Naive thymus-derived CD8-positive, alpha-beta T cell (primary cell): Measurements from ENCODE around the gene FOXO3. TPM values are rescaled to one million over a fixed set of nuclear protein-coding genes. Genes with fewer than 3 reads are reported as not detected.
A peak's percentile ranks its signal among the peaks of the same experiment; 100 is the strongest.
"Not testable (repeated sequence)": the region's sequence is repeated elsewhere in the genome, so short reads cannot be mapped to it uniquely, and the experiment has no call there.

Experiments
- ATAC-seq, 2 donors: fragments of 150-1000 bp; cut with Tn5 transposase in 1 of 2; sonication (Bioruptor Pico), chemical (Tn5 transposase) in 1 of 2; 1 replicate in 1 of 2; 2 replicates in 1 of 2; pipeline ENCODE4 v1.10.0; 2021; ENCODE audit warnings: mild to moderate bottlenecking in 2 of 2, moderate library complexity in 2 of 2
- POLR2A ChIA-PET: fragments of 350-600 bp; sonication (Branson Sonifier 250); formaldehyde crosslinking; loops from one replicate; lab custom pipeline; 2021; ENCODE audit warnings: antibody characterized with exemption; lab: Charles Lee
- DNase-seq, 10 donors: peaks; one replicate each; pipeline versions ENCODE4 v3.0.0 to v3.0.0-alpha.2; 2020 to 2022
- H3K27ac Mint-ChIP-seq, 10 donors: one replicate each; pipeline ENCODE4 v1.8.0; 2020 to 2022; ENCODE audit warnings: mild to moderate bottlenecking in 10 of 10, mixed read lengths in 10 of 10, moderate library complexity in 4 of 10, inconsistent platforms in 1 of 10
- H3K27me3 Mint-ChIP-seq, 5 donors: one replicate each; pipeline ENCODE4 v1.8.0; 2021 to 2022; ENCODE audit warnings: mixed read lengths in 5 of 5
- H3K36me3 Mint-ChIP-seq, 3 donors: one replicate each; pipeline ENCODE4 v1.8.0; 2020 to 2022; ENCODE audit warnings: mixed read lengths in 3 of 3, mild to moderate bottlenecking in 2 of 3, inconsistent platforms in 1 of 3
- H3K4me1 Mint-ChIP-seq, 4 donors: one replicate each; pipeline ENCODE4 v1.8.0; 2021 to 2022; ENCODE audit warnings: mixed read lengths in 4 of 4
- H3K4me3 Mint-ChIP-seq, 10 donors: one replicate each; pipeline ENCODE4 v1.8.0; 2020 to 2022; ENCODE audit warnings: mild to moderate bottlenecking in 10 of 10, mixed read lengths in 10 of 10, moderate library complexity in 6 of 10, inconsistent platforms in 1 of 10
- H3K9me3 Mint-ChIP-seq, 9 donors: one replicate each; pipeline ENCODE4 v1.8.0; 2020 to 2022; ENCODE audit warnings: mixed read lengths in 9 of 9, mild to moderate bottlenecking in 3 of 9, inconsistent platforms in 1 of 9, moderate library complexity in 1 of 9
- polyA plus RNA-seq, 3 donors: library from polyadenylated mRNA; unstranded; fragments of 300-500 nt; fragmentation: Illumina TruSeq; gene quantifications; one replicate each; pipeline ENCODE4 v1.2.3, GENCODE V29; 2021
- total RNA-seq, 8 experiments: library from RNA in 2 of 8; stranded (reverse) in 2 of 8; gene quantifications; one replicate each; pipeline ENCODE4 v1.2.3 and lab custom pipeline; 2021 to 2026

Gene FOXO3
- total and polyA plus RNA-seq, 5 experiments from 2014 or later = 14.5 to 24.4 (median 18.6) TPM

GRCh38 chr6:108557494-108558371, 3.0 kb upstream of the FOXO3 start:
- H3K9me3 Mint-ChIP-seq = no peaks in the 10 kb centered on the region
- DNase-seq = peak in 9 of 10 donors; percentile 72 to 90 (median 82)
- peaks cover 9 to 26% (median 15%) of the 10 kb centered on the region in 4 donors for H3K4me1 Mint-ChIP-seq
- H3K4me3 Mint-ChIP-seq = peak overlapping the region; percentile 90 to 98 (median 96)
- peaks cover 0 to 10% (median 0%) of the 10 kb centered on the region in 3 donors for H3K36me3 Mint-ChIP-seq
- peak overlapping the region; percentile 93 to 100 (median 98) for H3K27ac Mint-ChIP-seq
- peak; percentile 31 to 41 for ATAC-seq
- peaks cover 0 to 7% (median 0%) of the 10 kb centered on the region in 5 donors for H3K27me3 Mint-ChIP-seq
- POLR2A ChIA-PET = interaction anchor here (0.6 to 2.9 kb wide), 22 partner anchors 16 to 1482 kb away, joined by 3 to 32 read pairs (median 4); partner anchors contain the start of genes ARMC2, CD164, CEP57L1 and MICAL1

DNA sequence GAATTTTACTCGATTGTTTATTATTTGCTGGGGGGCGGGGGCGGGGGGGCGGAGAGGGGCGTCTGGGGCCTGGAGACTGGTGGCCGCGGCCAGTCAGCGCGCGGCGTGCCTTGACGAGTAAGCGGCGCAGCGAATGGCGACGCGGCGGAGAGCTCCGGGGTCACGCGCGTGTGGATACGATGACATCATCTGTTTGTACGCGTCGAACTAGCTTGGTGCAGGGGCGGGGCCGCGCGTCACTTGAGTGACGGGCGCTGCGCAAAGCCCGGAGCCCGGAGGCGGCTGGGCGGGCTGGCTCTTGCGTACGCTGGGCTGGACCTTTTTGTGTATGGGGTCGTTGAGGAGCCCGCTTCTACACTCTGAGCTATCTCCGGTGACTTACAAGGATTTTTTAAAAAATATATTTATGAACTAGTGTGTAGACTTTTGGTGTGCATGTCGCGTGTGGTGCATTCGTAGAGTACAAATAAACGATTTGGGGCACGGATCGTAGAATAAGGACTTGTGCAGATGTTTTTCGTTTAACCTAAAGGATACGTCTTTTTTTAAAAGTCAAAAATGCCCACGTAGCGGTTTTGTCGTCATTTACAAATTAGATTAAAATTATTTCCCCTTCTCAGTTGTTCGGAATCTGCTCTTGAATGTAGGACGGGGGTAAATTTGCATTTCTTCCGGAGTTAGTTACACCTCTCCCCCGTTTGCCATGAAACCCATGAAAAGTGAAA, 2.2 kb upstream of the FOXO3 start:
- POLR2A ChIA-PET = interaction anchor here (0.6 to 2.9 kb wide), 26 partner anchors 9 to 1482 kb away, joined by 3 to 32 read pairs (median 4); partner anchors contain the start of genes ARMC2, CD164, CEP57L1 and MICAL1
- no peaks in the 10 kb centered on the region for H3K9me3 Mint-ChIP-seq
- ATAC-seq = peak; percentile 67 to 74
- DNase-seq = peak; percentile 94 to 99 (median 96)
- peaks cover 0 to 6% (median 0%) of the 10 kb centered on the region in 5 donors for H3K27me3 Mint-ChIP-seq
- H3K4me3 Mint-ChIP-seq = peak overlapping the region; percentile 90 to 98 (median 96)
- peaks cover 0 to 10% (median 0%) of the 10 kb centered on the region in 3 donors for H3K36me3 Mint-ChIP-seq
- H3K27ac Mint-ChIP-seq = peak overlapping the region; percentile 93 to 100 (median 98)
- peaks cover 13 to 33% (median 22%) of the 10 kb centered on the region in 4 donors for H3K4me1 Mint-ChIP-seq

GRCh38 chr6:108559097-108559883, 1.4 kb upstream of the FOXO3 start:
- Mint-ChIP-seq H3K4me3 (peak overlapping the region; percentile 90 to 98 (median 96)), H3K4me1 (peaks cover 15 to 39% (median 28%) of the 10 kb centered on the region in 4 donors), H3K27me3 (peaks cover 0 to 4% (median 0%) of the 10 kb centered on the region in 5 donors), H3K9me3 (no peaks in the 10 kb centered on the region), H3K36me3 (peaks cover 0 to 10% (median 0%) of the 10 kb centered on the region in 3 donors), H3K27ac (peak overlapping the region; percentile 93 to 100 (median 98))
- peak; percentile 63 to 64 for ATAC-seq
- POLR2A ChIA-PET = interaction anchor here (0.6 to 2.9 kb wide), 24 partner anchors 10 to 896 kb away, joined by 3 to 32 read pairs (median 4); partner anchors contain the start of genes AFG1L, ARMC2, CEP57L1 and MICAL1
- peak; percentile 81 to 95 (median 89) for DNase-seq

- H3K36me3 Mint-ChIP-seq = peaks cover 0 to 10% (median 0%) of the 10 kb centered on the region in 3 donors
- H3K9me3 Mint-ChIP-seq = no peaks in the 10 kb centered on the region
- peak overlapping the region; percentile 66 to 100 (median 92) for H3K27ac Mint-ChIP-seq
- peaks cover 0 to 2% (median 0%) of the 10 kb centered on the region in 5 donors for H3K27me3 Mint-ChIP-seq
- H3K4me1 Mint-ChIP-seq = peaks cover 15 to 46% (median 35%) of the 10 kb centered on the region in 4 donors
- POLR2A ChIA-PET = interaction anchor here (0.8 to 2.9 kb wide), 14 partner anchors 10 to 535 kb away, joined by 3 to 32 read pairs (median 4); partner anchors contain the start of genes CEP57L1, SESN1 and SNX3
- DNase-seq = peak in 3 of 10 donors; percentile 12 to 49 (median 42)
- H3K4me3 Mint-ChIP-seq = peak overlapping the region; percentile 82 to 93 (median 88)
- ATAC-seq = no peak
Observed at GRCh38 chr6:108559884-108560462, 744 bp upstream of the FOXO3 start.

DNA sequence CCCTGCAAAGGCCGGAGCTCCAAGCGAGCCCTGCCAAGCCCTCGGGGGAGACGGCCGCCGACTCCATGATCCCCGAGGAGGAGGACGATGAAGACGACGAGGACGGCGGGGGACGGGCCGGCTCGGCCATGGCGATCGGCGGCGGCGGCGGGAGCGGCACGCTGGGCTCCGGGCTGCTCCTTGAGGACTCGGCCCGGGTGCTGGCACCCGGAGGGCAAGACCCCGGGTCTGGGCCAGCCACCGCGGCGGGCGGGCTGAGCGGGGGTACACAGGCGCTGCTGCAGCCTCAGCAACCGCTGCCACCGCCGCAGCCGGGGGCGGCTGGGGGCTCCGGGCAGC, 561 bp downstream of the FOXO3 start:
- Mint-ChIP-seq H3K4me1 (peaks cover 23 to 57% (median 48%) of the 10 kb centered on the region in 4 donors), H3K4me3 (peak overlapping the region in 2 of 10 donors; percentile 67 to 90), H3K36me3 (peaks cover 0 to 10% (median 0%) of the 10 kb centered on the region in 3 donors)
- POLR2A ChIA-PET = interaction anchor here (0.7 to 1.0 kb wide), 2 partner anchors 9 to 393 kb away, joined by 3 read pairs; no protein-coding TSS in a partner anchor
- not testable (repeated sequence) for H3K27me3 Mint-ChIP-seq, ATAC-seq, DNase-seq, H3K9me3 Mint-ChIP-seq, H3K27ac Mint-ChIP-seq

- POLR2A ChIA-PET = interaction anchor here (0.7 to 1.0 kb wide), 2 partner anchors 9 to 392 kb away, joined by 3 read pairs; no protein-coding TSS in a partner anchor
- Mint-ChIP-seq H3K9me3 (no peaks in the 10 kb centered on the region), H3K27me3 (no peaks in the 10 kb centered on the region), H3K4me1 (peaks cover 25 to 57% (median 51%) of the 10 kb centered on the region in 4 donors), H3K27ac (peak overlapping the region in 9 of 10 donors; percentile 30 to 83 (median 69)), H3K4me3 (peak overlapping the region; percentile 65 to 89 (median 79)), H3K36me3 (peaks cover 0 to 10% (median 0%) of the 10 kb centered on the region in 3 donors)
- no peak for ATAC-seq
- DNase-seq = peak in 2 of 10 donors; percentile 7 to 9
Observed at GRCh38 chr6:108561742-108562502, 1.2 kb downstream of the FOXO3 start.

GRCh38 chr6:108562503-108562993, 1.8 kb downstream of the FOXO3 start:
- H3K4me3 Mint-ChIP-seq = peak overlapping the region; percentile 65 to 89 (median 79)
- peaks cover 25 to 58% (median 52%) of the 10 kb centered on the region in 4 donors for H3K4me1 Mint-ChIP-seq
- no peak for ATAC-seq

DNA sequence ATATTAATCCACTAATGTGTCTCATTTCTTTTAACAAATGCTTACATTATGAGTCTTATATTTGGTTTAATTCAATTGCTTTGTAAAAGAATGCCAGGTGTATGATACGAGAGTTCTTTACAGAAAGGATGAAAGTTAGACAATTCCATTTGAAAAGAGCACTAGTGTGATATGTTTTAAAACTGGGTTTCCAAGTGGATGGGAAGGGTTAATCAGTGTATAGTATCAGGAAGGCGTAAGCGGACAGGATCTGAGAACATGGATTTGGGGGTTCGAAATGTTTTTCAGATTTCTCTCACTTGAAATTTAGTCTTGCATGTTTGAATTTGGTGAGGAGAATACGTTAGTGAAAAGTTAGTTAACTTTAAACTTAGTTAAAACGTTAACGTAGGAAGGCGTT, 2.6 kb downstream of the FOXO3 start:
- peak overlapping the region in 1 of 10 donors; percentile 69 for H3K27ac Mint-ChIP-seq
- H3K36me3 Mint-ChIP-seq = peaks cover 1 to 14% (median 3%) of the 10 kb centered on the region in 3 donors
- peaks cover 27 to 62% (median 56%) of the 10 kb centered on the region in 4 donors for H3K4me1 Mint-ChIP-seq
- ATAC-seq (no peak), DNase-seq (no peak)
- no peaks in the 10 kb centered on the region for H3K9me3 Mint-ChIP-seq
- POLR2A ChIA-PET = no interaction called here
- peak overlapping the region in 5 of 10 donors; percentile 70 to 86 (median 77) for H3K4me3 Mint-ChIP-seq
- no peaks in the 10 kb centered on the region for H3K27me3 Mint-ChIP-seq

More at GRCh38 chr6:108562503-108562993, 1.8 kb downstream of the FOXO3 start:
- H3K9me3 Mint-ChIP-seq = no peaks in the 10 kb centered on the region
- POLR2A ChIA-PET = no interaction called here
- H3K27ac Mint-ChIP-seq = peak overlapping the region; percentile 11 to 83 (median 66)
- no peaks in the 10 kb centered on the region for H3K27me3 Mint-ChIP-seq
- DNase-seq = no peak
- H3K36me3 Mint-ChIP-seq = peaks cover 0 to 10% (median 0%) of the 10 kb centered on the region in 3 donors

- ATAC-seq (no peak), DNase-seq (no peak)
- Mint-ChIP-seq H3K9me3 (no peaks in the 10 kb centered on the region), H3K4me1 (peaks cover 29 to 71% (median 62%) of the 10 kb centered on the region in 4 donors), H3K27me3 (no peaks in the 10 kb centered on the region), H3K27ac (peak overlapping the region in 6 of 10 donors; percentile 3 to 86 (median 66)), H3K4me3 (peak overlapping the region in 6 of 10 donors; percentile 2 to 68 (median 26)), H3K36me3 (peaks cover 4 to 23% (median 7%) of the 10 kb centered on the region in 3 donors)
- POLR2A ChIA-PET = no interaction called here
Observed at GRCh38 chr6:108564178-108564577, 3.5 kb downstream of the FOXO3 start.
